Activated naive CD8-positive, alpha-beta T cell treated with anti-CD3 and anti-CD28 coated beads, Interleukin-2, amount 50 U/mL, for 24 hours (primary cell): ENCODE results near the gene TAL1.

ENCODE experiments used
- ATAC-seq: fragments of 150-1000 bp; cut with Tn5 transposase; one replicate; pipeline ENCODE4 v1.10.0; 2021
- DNase-seq: peaks from one replicate; pipeline ENCODE4 v3.0.0; 2021
- H3K27ac Mint-ChIP-seq: one replicate; pipeline ENCODE4 v1.8.0; 2021; ENCODE audit warnings: mild to moderate bottlenecking, mixed read lengths
- H3K27me3 Mint-ChIP-seq: one replicate; pipeline ENCODE4 v1.8.0; 2021; ENCODE audit warnings: mixed read lengths
- H3K36me3 Mint-ChIP-seq: one replicate; pipeline ENCODE4 v1.8.0; 2021; ENCODE audit warnings: low read depth, mixed read lengths
- H3K4me1 Mint-ChIP-seq: one replicate; pipeline ENCODE4 v1.8.0; 2021; ENCODE audit warnings: mixed read lengths
- H3K4me3 Mint-ChIP-seq: one replicate; pipeline ENCODE4 v1.8.0; 2021; ENCODE audit warnings: mild to moderate bottlenecking, moderate library complexity, mixed read lengths
- H3K9me3 Mint-ChIP-seq: one replicate; pipeline ENCODE4 v1.8.0; 2021; ENCODE audit warnings: mixed read lengths

The TAL1 gene

GRCh38 chr1:47235806-47236205, 3.8 kb upstream of the TAL1 start:
- ATAC-seq (no peak), DNase-seq (no peak)
- H3K36me3 Mint-ChIP-seq: peaks cover 3% of the 10 kb centered on the region
- H3K27me3 Mint-ChIP-seq: peaks cover 56% of the 10 kb centered on the region
- H3K4me3 Mint-ChIP-seq: no peak overlapping the region
- H3K9me3 Mint-ChIP-seq: no peaks in the 10 kb centered on the region
- peaks cover 13% of the 10 kb centered on the region for H3K4me1 Mint-ChIP-seq
- H3K27ac Mint-ChIP-seq: no peak overlapping the region

- DNase-seq (no peak), ATAC-seq (no peak)
- Mint-ChIP-seq H3K4me1 (peaks cover 17% of the 10 kb centered on the region), H3K27me3 (peaks cover 61% of the 10 kb centered on the region), H3K36me3 (peaks cover 3% of the 10 kb centered on the region), H3K4me3 (no peak overlapping the region), H3K9me3 (no peaks in the 10 kb centered on the region), H3K27ac (no peak overlapping the region)
Measured at GRCh38 chr1:47235241-47235681, 3.2 kb upstream of the TAL1 start.

GRCh38 chr1:47233186-47233585, 1.2 kb upstream of the TAL1 start:
- DNase-seq (no peak), ATAC-seq (no peak)
- Mint-ChIP-seq H3K27me3 (peaks cover 71% of the 10 kb centered on the region), H3K27ac (no peak overlapping the region), H3K9me3 (no peaks in the 10 kb centered on the region), H3K4me3 (no peak overlapping the region), H3K4me1 (peaks cover 27% of the 10 kb centered on the region), H3K36me3 (peaks cover 3% of the 10 kb centered on the region)

GRCh38 chr1:47231301-47232186, 481 bp downstream of the TAL1 start:
- DNase-seq (peak; percentile 24), ATAC-seq (no peak)
- peaks cover 79% of the 10 kb centered on the region for H3K27me3 Mint-ChIP-seq
- H3K9me3 Mint-ChIP-seq: no peaks in the 10 kb centered on the region
- peaks cover 27% of the 10 kb centered on the region for H3K4me1 Mint-ChIP-seq
- peak overlapping the region; percentile 77 for H3K4me3 Mint-ChIP-seq
- peaks cover 3% of the 10 kb centered on the region for H3K36me3 Mint-ChIP-seq
- H3K27ac Mint-ChIP-seq: no peak overlapping the region

- ATAC-seq (no peak), DNase-seq (peak; percentile 18)
- Mint-ChIP-seq H3K36me3 (peaks cover 3% of the 10 kb centered on the region), H3K27me3 (peaks cover 84% of the 10 kb centered on the region), H3K27ac (no peak overlapping the region), H3K4me3 (peak overlapping the region; percentile 51), H3K9me3 (no peaks in the 10 kb centered on the region), H3K4me1 (peaks cover 30% of the 10 kb centered on the region)
Measured at GRCh38 chr1:47230692-47231300, 1.2 kb downstream of the TAL1 start.

GRCh38 chr1:47229886-47230691, 1.9 kb downstream of the TAL1 start:
- H3K27ac Mint-ChIP-seq: no peak overlapping the region
- H3K27me3 Mint-ChIP-seq: peaks cover 83% of the 10 kb centered on the region
- peaks cover 31% of the 10 kb centered on the region for H3K4me1 Mint-ChIP-seq
- peak overlapping the region; percentile 51 for H3K4me3 Mint-ChIP-seq
- ATAC-seq (no peak), DNase-seq (no peak)
- no peaks in the 10 kb centered on the region for H3K9me3 Mint-ChIP-seq
- H3K36me3 Mint-ChIP-seq: peaks cover 3% of the 10 kb centered on the region

- no peak for ATAC-seq
- Mint-ChIP-seq H3K4me3 (peak overlapping the region; percentile 37), H3K27me3 (peaks cover 77% of the 10 kb centered on the region), H3K27ac (no peak overlapping the region), H3K4me1 (peaks cover 31% of the 10 kb centered on the region), H3K9me3 (no peaks in the 10 kb centered on the region), H3K36me3 (peaks cover 3% of the 10 kb centered on the region)
- no peak for DNase-seq
Measured at GRCh38 chr1:47229031-47229885, 2.8 kb downstream of the TAL1 start.

GRCh38 chr1:47228644-47229030, 3.4 kb downstream of the TAL1 start:
- H3K9me3 Mint-ChIP-seq: no peaks in the 10 kb centered on the region
- H3K4me1 Mint-ChIP-seq: peaks cover 31% of the 10 kb centered on the region
- peaks cover 3% of the 10 kb centered on the region for H3K36me3 Mint-ChIP-seq
- H3K4me3 Mint-ChIP-seq: no peak overlapping the region
- ATAC-seq: no peak
- no peak overlapping the region for H3K27ac Mint-ChIP-seq
- no peak for DNase-seq
- H3K27me3 Mint-ChIP-seq: peaks cover 71% of the 10 kb centered on the region

GRCh38 chr1:47227341-47228232, 4.4 kb downstream of the TAL1 start:
- peaks cover 60% of the 10 kb centered on the region for H3K27me3 Mint-ChIP-seq
- no peak overlapping the region for H3K4me3 Mint-ChIP-seq

GRCh38 chr1:47226839-47227215, 5.2 kb downstream of the TAL1 start:
- Mint-ChIP-seq H3K36me3 (peaks cover 3% of the 10 kb centered on the region), H3K27me3 (peaks cover 57% of the 10 kb centered on the region), H3K4me1 (peaks cover 28% of the 10 kb centered on the region), H3K27ac (no peak overlapping the region), H3K9me3 (no peaks in the 10 kb centered on the region), H3K4me3 (no peak overlapping the region)
- no peak for DNase-seq
- no peak for ATAC-seq

More at GRCh38 chr1:47227341-47228232, 4.4 kb downstream of the TAL1 start:
- H3K9me3 Mint-ChIP-seq: no peaks in the 10 kb centered on the region
- peaks cover 31% of the 10 kb centered on the region for H3K4me1 Mint-ChIP-seq
- no peak overlapping the region for H3K27ac Mint-ChIP-seq
- DNase-seq (no peak), ATAC-seq (no peak)
- peaks cover 3% of the 10 kb centered on the region for H3K36me3 Mint-ChIP-seq

GRCh38 chr1:47226121-47226838, 5.7 kb downstream of the TAL1 start:
- Mint-ChIP-seq H3K27ac (no peak overlapping the region), H3K4me1 (peaks cover 23% of the 10 kb centered on the region), H3K36me3 (no peaks in the 10 kb centered on the region), H3K9me3 (no peaks in the 10 kb centered on the region), H3K4me3 (peak overlapping the region; percentile 22), H3K27me3 (peaks cover 54% of the 10 kb centered on the region)
- ATAC-seq: no peak
- no peak for DNase-seq

GRCh38 chr1:47225430-47226100, 6.5 kb downstream of the TAL1 start:
- peaks cover 17% of the 10 kb centered on the region for H3K4me1 Mint-ChIP-seq
- no peaks in the 10 kb centered on the region for H3K36me3 Mint-ChIP-seq
- no peak for ATAC-seq
- H3K27me3 Mint-ChIP-seq: peaks cover 52% of the 10 kb centered on the region
- no peaks in the 10 kb centered on the region for H3K9me3 Mint-ChIP-seq
- peak overlapping the region; percentile 22 for H3K4me3 Mint-ChIP-seq
- H3K27ac Mint-ChIP-seq: no peak overlapping the region
- DNase-seq: no peak
